Measurements from ENCODE around the gene DIS3.
"Not testable (repeated sequence)": the region's sequence is repeated elsewhere in the genome, so short reads cannot be mapped to it uniquely, and the experiment has no call there.

The DIS3 gene

GRCh38 chr13:72798817-72799216, 17.1 kb upstream of the DIS3 start:
- Histone ChIP-seq H3K9me3 (ENCODE audit: control insufficient read depth, insufficient read depth, low read length) (no peaks in the 10 kb centered on the region), H3K4me1 (ENCODE audit: control insufficient read depth, insufficient read depth, low read length) (no peaks in the 10 kb centered on the region), H3K27ac (ENCODE audit: low read depth, low read length) (no peak overlapping the region), H3K36me3 (ENCODE audit: control insufficient read depth, insufficient read depth, low read length) (peaks cover 48% of the 10 kb centered on the region), H3K4me3 (ENCODE audit: low read depth, low read length) (no peak overlapping the region), H3K27me3 (ENCODE audit: control insufficient read depth, insufficient read depth, low read length) (no peaks in the 10 kb centered on the region), H3K9ac (ENCODE audit: low read depth, low read length) (no peak overlapping the region)

- H3K27ac ChIP-seq (ENCODE audit: low read depth, low read length) = no peak overlapping the region
- H3K36me3 ChIP-seq (ENCODE audit: control insufficient read depth, insufficient read depth, low read length) = peaks cover 41% of the 10 kb centered on the region
- no peaks in the 10 kb centered on the region for H3K27me3 ChIP-seq (ENCODE audit: control insufficient read depth, insufficient read depth, low read length)
- H3K9ac ChIP-seq (ENCODE audit: low read depth, low read length) = no peak overlapping the region
- H3K9me3 ChIP-seq (ENCODE audit: control insufficient read depth, insufficient read depth, low read length) = no peaks in the 10 kb centered on the region
- H3K4me1 ChIP-seq (ENCODE audit: control insufficient read depth, insufficient read depth, low read length) = no peaks in the 10 kb centered on the region
- H3K4me3 ChIP-seq (ENCODE audit: low read depth, low read length) = no peak overlapping the region
Observed at GRCh38 chr13:72792640-72793039, 10.9 kb upstream of the DIS3 start.

DNA sequence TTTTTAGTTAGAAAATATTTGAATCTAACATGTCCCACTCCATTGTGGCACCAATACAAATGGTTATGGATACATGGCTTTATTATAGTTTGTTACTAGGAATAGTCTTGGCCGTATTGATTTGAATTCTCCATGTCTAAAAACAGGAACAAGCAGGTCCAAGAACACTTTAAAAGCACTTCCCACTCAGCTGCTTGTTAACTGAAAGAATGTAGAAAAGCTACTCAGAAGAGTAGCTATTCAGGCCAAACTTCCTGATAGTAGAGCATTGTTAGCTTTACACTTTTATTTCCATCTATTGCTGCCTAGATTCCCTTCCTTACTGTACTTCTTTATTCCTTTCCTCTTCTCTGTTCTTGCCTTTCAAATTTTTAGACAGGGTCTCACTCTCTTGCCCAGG, 7.1 kb upstream of the DIS3 start:
- no peak overlapping the region for H3K4me3 ChIP-seq (ENCODE audit: low read depth, low read length)
- peaks cover 35% of the 10 kb centered on the region for H3K36me3 ChIP-seq (ENCODE audit: control insufficient read depth, insufficient read depth, low read length)
- H3K9ac ChIP-seq (ENCODE audit: low read depth, low read length) = no peak overlapping the region

DNA sequence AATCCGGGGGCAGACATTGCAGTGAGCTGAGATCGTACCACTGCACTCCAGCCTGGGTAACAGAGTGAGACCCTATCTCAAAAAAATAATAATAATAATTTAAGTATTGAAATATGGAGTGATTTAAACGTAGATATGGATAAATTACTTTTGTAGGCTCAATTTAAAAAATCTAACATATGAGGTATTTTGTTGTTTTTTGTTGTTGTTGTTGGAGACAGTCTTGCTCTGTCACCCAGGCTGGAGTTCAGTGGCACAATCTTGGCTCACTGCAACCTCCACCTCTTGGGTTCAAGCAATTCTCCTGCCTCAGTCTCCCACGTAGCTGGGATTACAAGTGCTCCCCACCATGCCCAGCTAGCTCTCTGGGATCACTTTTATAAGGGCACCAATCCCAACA, 3.0 kb upstream of the DIS3 start:
- H3K9ac ChIP-seq (ENCODE audit: low read depth, low read length); H3K27ac ChIP-seq (ENCODE audit: low read depth, low read length); H3K27me3 ChIP-seq (ENCODE audit: control insufficient read depth, insufficient read depth, low read length); H3K4me1 ChIP-seq (ENCODE audit: control insufficient read depth, insufficient read depth, low read length); H3K4me3 ChIP-seq (ENCODE audit: low read depth, low read length); H3K9me3 ChIP-seq (ENCODE audit: control insufficient read depth, insufficient read depth, low read length): not testable (repeated sequence)
- H3K36me3 ChIP-seq (ENCODE audit: control insufficient read depth, insufficient read depth, low read length) = peaks cover 25% of the 10 kb centered on the region

More for the DNA sequence above, 7.1 kb upstream of the DIS3 start:
- Histone ChIP-seq H3K9me3 (ENCODE audit: control insufficient read depth, insufficient read depth, low read length) (no peaks in the 10 kb centered on the region), H3K27me3 (ENCODE audit: control insufficient read depth, insufficient read depth, low read length) (no peaks in the 10 kb centered on the region), H3K4me1 (ENCODE audit: control insufficient read depth, insufficient read depth, low read length) (no peaks in the 10 kb centered on the region), H3K27ac (ENCODE audit: low read depth, low read length) (no peak overlapping the region)

- Histone ChIP-seq H3K9ac (ENCODE audit: low read depth, low read length) (peak overlapping the region; percentile 60), H3K27ac (ENCODE audit: low read depth, low read length) (peak overlapping the region; percentile 82), H3K36me3 (ENCODE audit: control insufficient read depth, insufficient read depth, low read length) (peaks cover 44% of the 10 kb centered on the region), H3K4me1 (ENCODE audit: control insufficient read depth, insufficient read depth, low read length) (peaks cover 7% of the 10 kb centered on the region; the same call in 1 of the 2 replicates), H3K4me3 (ENCODE audit: low read depth, low read length) (peak overlapping the region; percentile 93), H3K27me3 (ENCODE audit: control insufficient read depth, insufficient read depth, low read length) (no peaks in the 10 kb centered on the region), H3K9me3 (ENCODE audit: control insufficient read depth, insufficient read depth, low read length) (no peaks in the 10 kb centered on the region)
Observed at GRCh38 chr13:72782717-72783116, 1.0 kb upstream of the DIS3 start.

GRCh38 chr13:72774019-72774418, 7.7 kb downstream of the DIS3 start:
- Histone ChIP-seq H3K9me3 (ENCODE audit: control insufficient read depth, insufficient read depth, low read length) (no peaks in the 10 kb centered on the region), H3K9ac (ENCODE audit: low read depth, low read length) (no peak overlapping the region), H3K27me3 (ENCODE audit: control insufficient read depth, insufficient read depth, low read length) (no peaks in the 10 kb centered on the region), H3K4me1 (ENCODE audit: control insufficient read depth, insufficient read depth, low read length) (no peaks in the 10 kb centered on the region), H3K27ac (ENCODE audit: low read depth, low read length) (no peak overlapping the region), H3K36me3 (ENCODE audit: control insufficient read depth, insufficient read depth, low read length) (peaks cover 100% of the 10 kb centered on the region), H3K4me3 (ENCODE audit: low read depth, low read length) (no peak overlapping the region)

DNA sequence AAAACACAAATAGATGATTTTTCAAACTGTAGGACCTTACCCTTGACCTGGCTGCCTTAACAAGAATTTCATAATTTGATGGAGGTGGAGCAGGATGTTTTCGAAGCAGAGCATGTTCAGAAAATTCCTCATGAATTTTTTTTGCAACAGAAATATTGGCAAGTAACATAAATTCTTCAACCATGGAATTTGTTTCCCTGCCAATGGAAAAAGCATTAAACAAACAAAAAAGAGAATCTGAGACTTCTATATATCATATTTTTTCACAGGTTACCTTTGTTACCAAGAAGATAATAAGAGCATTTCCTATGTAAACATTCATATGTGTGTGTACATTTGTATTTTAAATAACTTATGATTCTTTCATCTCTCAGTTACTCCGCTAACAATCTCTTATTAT, 18.3 kb downstream of the DIS3 start:
- Histone ChIP-seq H3K4me3 (ENCODE audit: low read depth, low read length) (no peak overlapping the region), H3K4me1 (ENCODE audit: control insufficient read depth, insufficient read depth, low read length) (no peaks in the 10 kb centered on the region), H3K27me3 (ENCODE audit: control insufficient read depth, insufficient read depth, low read length) (no peaks in the 10 kb centered on the region), H3K36me3 (ENCODE audit: control insufficient read depth, insufficient read depth, low read length) (peaks cover 100% of the 10 kb centered on the region), H3K9me3 (ENCODE audit: control insufficient read depth, insufficient read depth, low read length) (no peaks in the 10 kb centered on the region), H3K9ac (ENCODE audit: low read depth, low read length) (no peak overlapping the region), H3K27ac (ENCODE audit: low read depth, low read length) (no peak overlapping the region)

DNA sequence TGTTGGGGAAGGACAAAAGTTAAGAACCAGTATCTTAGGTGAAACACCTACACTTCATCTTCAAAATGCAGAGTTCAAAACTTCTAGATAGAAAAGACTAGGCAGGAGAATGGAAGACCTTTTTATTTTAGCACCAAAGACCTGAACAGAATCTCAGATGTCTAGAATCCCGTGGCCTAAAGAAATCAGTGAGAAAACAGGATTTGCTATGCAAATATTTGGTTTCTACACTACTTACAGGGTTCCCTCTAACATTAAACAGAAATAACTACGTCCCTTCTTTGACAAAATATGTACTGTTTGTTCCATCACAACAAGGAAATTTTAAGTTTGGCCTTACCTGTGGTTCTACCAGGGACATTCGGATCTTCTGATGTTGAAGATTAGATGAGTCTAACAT, 21.5 kb downstream of the DIS3 start:
- H3K9me3 ChIP-seq (ENCODE audit: control insufficient read depth, insufficient read depth, low read length) = no peaks in the 10 kb centered on the region
- no peak overlapping the region for H3K4me3 ChIP-seq (ENCODE audit: low read depth, low read length)
- H3K27ac ChIP-seq (ENCODE audit: low read depth, low read length) = no peak overlapping the region
- peaks cover 100% of the 10 kb centered on the region for H3K36me3 ChIP-seq (ENCODE audit: control insufficient read depth, insufficient read depth, low read length)
- H3K27me3 ChIP-seq (ENCODE audit: control insufficient read depth, insufficient read depth, low read length) = no peaks in the 10 kb centered on the region
- no peaks in the 10 kb centered on the region for H3K4me1 ChIP-seq (ENCODE audit: control insufficient read depth, insufficient read depth, low read length)
- H3K9ac ChIP-seq (ENCODE audit: low read depth, low read length) = no peak overlapping the region

DNA sequence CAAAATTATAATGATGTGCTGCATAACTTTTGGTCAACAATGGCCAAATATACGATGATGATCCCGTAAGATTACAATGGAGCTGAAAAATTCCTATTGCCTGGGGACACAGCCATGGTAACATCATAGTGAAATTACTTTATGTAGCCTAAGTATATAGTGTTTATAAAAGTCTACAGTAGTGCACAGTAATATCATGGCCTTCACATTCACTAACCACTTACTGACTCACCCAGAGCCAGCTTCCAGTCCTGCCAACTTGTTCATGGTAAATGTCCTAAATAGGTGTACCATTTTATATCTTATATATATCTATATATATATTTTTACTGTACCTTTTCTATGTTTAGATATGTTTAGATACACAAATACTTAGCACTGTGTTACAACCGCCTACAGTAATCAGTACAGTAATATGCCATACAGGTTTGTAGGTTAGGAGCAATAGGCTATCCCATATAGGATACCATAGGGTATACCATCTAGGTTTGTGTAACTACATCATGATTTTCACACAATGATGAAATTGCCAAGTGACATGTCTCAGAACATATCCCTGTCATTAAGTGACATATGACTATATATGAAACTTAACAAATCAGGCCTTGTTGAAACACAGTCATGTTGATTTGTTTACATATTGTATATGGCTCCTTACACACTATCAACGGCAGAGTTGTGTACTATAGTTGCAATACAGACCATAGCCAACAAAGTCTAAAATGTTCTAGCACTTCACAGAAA, 23.7 kb downstream of the DIS3 start:
- peaks cover 100% of the 10 kb centered on the region for H3K36me3 ChIP-seq (ENCODE audit: control insufficient read depth, insufficient read depth, low read length)
- no peaks in the 10 kb centered on the region for H3K9me3 ChIP-seq (ENCODE audit: control insufficient read depth, insufficient read depth, low read length)
- H3K27me3 ChIP-seq (ENCODE audit: control insufficient read depth, insufficient read depth, low read length) = no peaks in the 10 kb centered on the region
- no peak overlapping the region for H3K4me3 ChIP-seq (ENCODE audit: low read depth, low read length)
- no peaks in the 10 kb centered on the region for H3K4me1 ChIP-seq (ENCODE audit: control insufficient read depth, insufficient read depth, low read length)
- H3K27ac ChIP-seq (ENCODE audit: low read depth, low read length) = no peak overlapping the region
- H3K9ac ChIP-seq (ENCODE audit: low read depth, low read length) = no peak overlapping the region

DNA sequence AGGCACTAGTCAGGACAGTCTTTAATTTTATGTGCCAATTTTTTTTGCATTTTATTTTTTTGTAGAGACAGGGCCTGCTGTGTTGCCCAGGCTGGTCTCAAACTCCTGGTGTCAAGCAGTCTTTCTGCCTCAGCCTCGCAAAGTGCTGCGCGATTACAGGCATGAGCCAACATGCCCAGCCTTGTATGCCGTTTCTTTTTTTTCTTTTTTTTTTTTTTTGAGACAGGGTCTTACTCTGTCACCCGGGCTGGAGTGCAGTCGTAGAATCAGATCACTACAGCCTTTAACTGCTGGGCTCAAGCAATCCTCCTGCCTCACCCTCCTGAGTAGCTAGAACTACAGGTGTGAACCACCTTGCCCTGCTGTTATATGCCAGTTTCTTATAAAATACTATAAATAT, 27.6 kb downstream of the DIS3 start:
- H3K4me1 ChIP-seq (ENCODE audit: control insufficient read depth, insufficient read depth, low read length) = no peaks in the 10 kb centered on the region
- H3K27me3 ChIP-seq (ENCODE audit: control insufficient read depth, insufficient read depth, low read length) = no peaks in the 10 kb centered on the region
- peaks cover 97% of the 10 kb centered on the region for H3K36me3 ChIP-seq (ENCODE audit: control insufficient read depth, insufficient read depth, low read length)

DNA sequence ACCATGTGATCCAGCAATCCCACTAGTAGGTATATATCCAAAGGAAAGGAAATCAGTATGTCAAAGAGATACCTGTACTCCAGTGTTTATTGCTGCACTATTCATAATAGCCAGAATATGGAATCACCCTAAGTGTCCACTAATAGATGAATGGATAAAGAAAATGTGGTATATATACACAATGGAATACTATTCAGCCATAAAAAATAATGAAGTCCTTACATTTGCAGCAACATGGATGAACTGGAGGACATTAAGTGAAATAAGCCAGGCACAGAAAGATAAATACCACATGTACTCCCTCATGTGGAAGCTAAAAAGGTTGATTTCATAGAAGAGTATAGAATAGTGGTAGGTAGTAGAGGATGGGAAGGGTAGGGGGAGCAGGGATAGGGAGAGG, 30.5 kb downstream of the DIS3 start:
- Histone ChIP-seq H3K36me3 (ENCODE audit: control insufficient read depth, insufficient read depth, low read length) (peaks cover 97% of the 10 kb centered on the region), H3K9ac (ENCODE audit: low read depth, low read length) (no peak overlapping the region), H3K27ac (ENCODE audit: low read depth, low read length) (no peak overlapping the region), H3K27me3 (ENCODE audit: control insufficient read depth, insufficient read depth, low read length) (no peaks in the 10 kb centered on the region), H3K4me3 (ENCODE audit: low read depth, low read length) (no peak overlapping the region), H3K9me3 (ENCODE audit: control insufficient read depth, insufficient read depth, low read length) (no peaks in the 10 kb centered on the region), H3K4me1 (ENCODE audit: control insufficient read depth, insufficient read depth, low read length) (no peaks in the 10 kb centered on the region)

More for the DNA sequence above, 27.6 kb downstream of the DIS3 start:
- no peak overlapping the region for H3K9ac ChIP-seq (ENCODE audit: low read depth, low read length)
- H3K9me3 ChIP-seq (ENCODE audit: control insufficient read depth, insufficient read depth, low read length) = no peaks in the 10 kb centered on the region
- H3K27ac ChIP-seq (ENCODE audit: low read depth, low read length) = no peak overlapping the region
- no peak overlapping the region for H3K4me3 ChIP-seq (ENCODE audit: low read depth, low read length)
